ENCODE results near the gene ALDH3A1.

ALDH3A1 gene

GRCh38 chr17:19718613-19719354 is 29.3 kb downstream of the ALDH3A1 start:
- no peak for DNase-seq

GRCh38 chr17:19718041-19718612 is 30.0 kb downstream of the ALDH3A1 start:
- no peak for DNase-seq

GRCh38 chr17:19717411-19717908 is 30.6 kb downstream of the ALDH3A1 start:
- no peak for DNase-seq

GRCh38 chr17:19717031-19717360 is 31.1 kb downstream of the ALDH3A1 start:
- DNase-seq = no peak

GRCh38 chr17:19716108-19717030 is 31.7 kb downstream of the ALDH3A1 start, which contains the start of gene SLC47A2:
TSS of gene SLC47A2 (minus strand) at chr17:19716584. CDS start at chr17:19716555, 29 bp downstream.
- no peak for DNase-seq

- DNase-seq = no peak
Measured at GRCh38 chr17:19714542-19715411, 33.3 kb downstream of the ALDH3A1 start.

- no peak for DNase-seq
Measured at GRCh38 chr17:19713901-19714361, 34.2 kb downstream of the ALDH3A1 start.

GRCh38 chr17:19713462-19713861 is 34.6 kb downstream of the ALDH3A1 start:
- DNase-seq = no peak

- DNase-seq = no peak
Measured at GRCh38 chr17:19712436-19713004, 35.6 kb downstream of the ALDH3A1 start.

- no peak for DNase-seq
Measured at GRCh38 chr17:19709841-19710240, 38.3 kb downstream of the ALDH3A1 start.

GRCh38 chr17:19708431-19709175 is 39.5 kb downstream of the ALDH3A1 start:
- no peak for DNase-seq

GRCh38 chr17:19707728-19708221 is 40.3 kb downstream of the ALDH3A1 start:
- DNase-seq = no peak

- DNase-seq = no peak
Measured at GRCh38 chr17:19706791-19707727, 41.0 kb downstream of the ALDH3A1 start.

GRCh38 chr17:19705771-19706770 is 42.0 kb downstream of the ALDH3A1 start:
- DNase-seq = no peak

GRCh38 chr17:19705201-19705600 is 42.9 kb downstream of the ALDH3A1 start:
- no peak for DNase-seq

- DNase-seq = no peak
Measured at GRCh38 chr17:19703828-19704613, 44.1 kb downstream of the ALDH3A1 start.

- DNase-seq = no peak
Measured at GRCh38 chr17:19703106-19703827, 44.8 kb downstream of the ALDH3A1 start.

Data from activated T-cell treated with anti-CD3 and anti-CD28 coated beads for 4 hours (primary cell).